K562 (cell line): ENCODE measurements around the gene EFNA2. TPM values are rescaled to one million over a fixed set of nuclear protein-coding genes. Genes with fewer than 3 reads are reported as not detected.

ENCODE experiments used
- ATAC-seq: fragments of 200-7000 bp; cut with Tn5 transposase; 3 replicates; pipeline ENCODE4 v1.9.1; 2020; ENCODE audit warnings: moderate library complexity
- BruUV-seq: library from RNA; stranded (reverse); fragments of 400-500 nt; replicated peaks from 2 replicates; lab custom pipeline; 2021; lab: Mats Ljungman, UMichigan
- CTCF ChIA-PET: fragments of 300-600 bp; formaldehyde crosslinking; extraction: SDS; loops from one replicate; lab custom pipeline; 2021; ENCODE audit warnings: low intra/inter-chr PET ratio; lab: Yijun Ruan, JAX
- POLR2A ChIA-PET: fragments of 300-600, 350-650 bp; sonication (Branson Sonifier 250); formaldehyde crosslinking; extraction: SDS; loops from one replicate; lab custom pipeline; 2021; ENCODE audit warnings: antibody characterized with exemption, inconsistent platforms; lab: Yijun Ruan, JAX
- DNase-seq, 4 experiments: peaks; one replicate each; pipeline versions ENCODE4 v3.0.0 to v3.0.0-alpha.2; 2011 to 2018; ENCODE audit warnings: low spot score in 3 of 4, mixed read lengths in 3 of 4; ENCODE audit errors: extremely low read depth in 1 of 4
- FAIRE-seq: peaks from 2 replicates; lab custom pipeline; 2011; peaks lifted over from hg19 to GRCh38; lab: Jason Lieb, UNC
- H2AFZ ChIP-seq: 2 replicates; pipeline ENCODE4 v1.6.0; 2011; ENCODE audit warnings: low read depth, low read length, control low read depth, inconsistent platforms
- H3K27ac ChIP-seq: fragments of 200-600 bp; 3 replicates; pipeline ENCODE4 v1.8.0; 2011; ENCODE audit warnings: low read depth, mild to moderate bottlenecking, control low read depth, inconsistent platforms, low read length, moderate library complexity, mixed read lengths; ENCODE audit errors: extremely low read depth
- H3K27me3 ChIP-seq, 2 experiments: fragments of 300-600 bp in 1 of 2; 2 replicates in 1 of 2; 3 replicates in 1 of 2; pipeline versions ENCODE4 v1.6.0 to v1.8.0; 2011; ENCODE audit warnings: inconsistent platforms in 2 of 2, low read length in 2 of 2, mild to moderate bottlenecking in 1 of 2, mixed read lengths in 1 of 2, moderate library complexity in 1 of 2; ENCODE audit not compliant: control insufficient read depth in 2 of 2, insufficient read depth in 2 of 2
- H3K36me3 ChIP-seq: fragments of 300-600 bp; 3 replicates; pipeline ENCODE4 v1.8.0; 2011; ENCODE audit warnings: mild to moderate bottlenecking, low read length, inconsistent platforms; ENCODE audit not compliant: control insufficient read depth, insufficient read depth
- H3K4me1 ChIP-seq, 2 experiments: fragments of 200-600 bp in 1 of 2; replicated peaks in 1 of 2; 2 replicates in 1 of 2; 3 replicates in 1 of 2; pipeline versions ENCODE4 v1.5.1 to v1.8.0; 2011; ENCODE audit warnings: inconsistent platforms in 2 of 2, low read length in 2 of 2, mild to moderate bottlenecking in 1 of 2, mixed read lengths in 1 of 2, moderate library complexity in 1 of 2; ENCODE audit not compliant: control insufficient read depth in 2 of 2, insufficient read depth in 2 of 2
- H3K4me2 ChIP-seq: 2 replicates; pipeline ENCODE4 v1.6.1; 2011; ENCODE audit warnings: low read length, control low read depth, inconsistent platforms, mixed read lengths; ENCODE audit not compliant: insufficient read depth
- H3K4me3 ChIP-seq: fragments of 200-600 bp; sonication (generic), shearing (Covaris generic); 2 replicates; pipeline ENCODE4 v1.5.1; 2016; ENCODE audit warnings: control low read depth, inconsistent platforms
- H3K79me2 ChIP-seq: fragments of 200-600 bp; 3 replicates; pipeline ENCODE4 v1.8.0; 2011; ENCODE audit warnings: low read length, inconsistent platforms; ENCODE audit not compliant: control insufficient read depth, insufficient read depth
- H3K9ac ChIP-seq, 2 experiments: 2 replicates each; pipeline versions ENCODE4 v1.6.0 to v1.6.1; 2011; ENCODE audit warnings: low read depth in 2 of 2, low read length in 2 of 2, control low read depth in 1 of 2, inconsistent platforms in 1 of 2, mild to moderate bottlenecking in 1 of 2, mixed read lengths in 1 of 2; ENCODE audit not compliant: insufficient read depth in 1 of 2
- H3K9me1 ChIP-seq: one replicate; pipeline ENCODE4 v1.6.0; 2011; ENCODE audit warnings: inconsistent platforms, mild to moderate bottlenecking, low read length, moderate library complexity; ENCODE audit not compliant: control insufficient read depth, insufficient read depth
- H3K9me3 ChIP-seq: replicated peaks from 2 replicates; pipeline ENCODE4 v1.5.1; 2011; ENCODE audit warnings: low read depth, low read length, inconsistent platforms; ENCODE audit not compliant: control insufficient read depth, insufficient read depth
- H4K20me1 ChIP-seq: replicated peaks from 2 replicates; pipeline ENCODE4 v1.6.1; 2011; ENCODE audit warnings: low read length, inconsistent platforms, mixed read lengths; ENCODE audit not compliant: control insufficient read depth, insufficient read depth
- ADNP ChIP-seq: fragments of 200-800 bp; sonication (Bioruptor generic); IDR thresholded peaks from 2 replicates; pipeline ENCODE4 v1.6.1; 2016; ENCODE audit warnings: missing genetic modification characterization, missing compliant biosample characterization
- BCOR ChIP-seq: fragments of 450-650 bp; IDR thresholded peaks from 2 replicates; pipeline ENCODE4 v1.6.1; 2016
- BHLHE40 ChIP-seq: IDR thresholded peaks from 2 replicates; pipeline ENCODE4 v1.6.1; 2011; ENCODE audit warnings: low read length, improper control_type of control experiment
- CHD4 ChIP-seq: fragments of 200-600 bp; sonication (generic); IDR thresholded peaks from 3 replicates; pipeline ENCODE4 v1.6.1; 2012; ENCODE audit warnings: low read depth, mild to moderate bottlenecking, mixed read lengths, low read length, inconsistent platforms; ENCODE audit not compliant: insufficient read depth, insufficient replicate concordance, poor library complexity, severe bottlenecking
- FOXK2 ChIP-seq, 2 experiments: fragments of 450-650 bp; IDR thresholded peaks in 1 of 2; conservative IDR thresholded peaks in 1 of 2; 2 replicates each; pipeline ENCODE4 v1.6.1; 2016; ENCODE audit warnings: low read depth in 2 of 2, mild to moderate bottlenecking in 1 of 2
- HDAC2 ChIP-seq: fragments of 450-650 bp; IDR thresholded peaks from 2 replicates; pipeline ENCODE4 v1.6.1; 2016; ENCODE audit warnings: mild to moderate bottlenecking
- HLTF ChIP-seq: fragments of 450-650 bp; IDR thresholded peaks from 2 replicates; pipeline ENCODE4 v1.6.1; 2016
- KDM1A ChIP-seq, 2 experiments: fragments of 450-650 bp; IDR thresholded peaks; 2 replicates each; pipeline ENCODE4 v1.6.1; 2016; ENCODE audit warnings: mild to moderate bottlenecking in 2 of 2
- NFIX ChIP-seq: fragments of 250-450 bp; sonication (Bioruptor Pico); IDR thresholded peaks from 2 replicates; pipeline ENCODE4 v1.4.0; 2020; ENCODE audit warnings: low read depth, mild to moderate bottlenecking, moderate library complexity
- PHF20 ChIP-seq: fragments of 450-650 bp; IDR thresholded peaks from 2 replicates; pipeline ENCODE4 v1.6.1; 2018; ENCODE audit not compliant: partially characterized antibody
- POLR2G ChIP-seq: fragments of 200-400 bp; formaldehyde crosslinking; IDR thresholded peaks from 2 replicates; pipeline ENCODE4 v1.6.1; 2017; ENCODE audit warnings: low read depth, mild to moderate bottlenecking, antibody characterized with exemption, low read length, moderate library complexity
- PTBP1 ChIP-seq: fragments of 200-400 bp; formaldehyde crosslinking; IDR thresholded peaks from 2 replicates; pipeline ENCODE4 v1.6.1; 2017; ENCODE audit warnings: low read depth, low read length
- RBM25 ChIP-seq: fragments of 200-400 bp; formaldehyde crosslinking; IDR thresholded peaks from 2 replicates; pipeline ENCODE4 v1.6.1; 2018; ENCODE audit warnings: low read length, low read depth, moderate library complexity; ENCODE audit not compliant: severe bottlenecking
- ZBTB7A ChIP-seq: IDR thresholded peaks from 2 replicates; pipeline ENCODE4 v1.6.1; 2011; ENCODE audit warnings: low read depth, mild to moderate bottlenecking, low read length, moderate library complexity, borderline replicate concordance; ENCODE audit not compliant: control insufficient read depth
- ZNF24 ChIP-seq: fragments of 450-650 bp; IDR thresholded peaks from 2 replicates; pipeline ENCODE4 v1.6.1; 2016
- WGBS: fragments of 100-300 bp; shearing (Covaris generic); methylation state at CpG from one replicate; pipeline ENCODE4 v1.1.6; 2016; ENCODE audit warnings: low coverage, mixed read lengths; ENCODE audit not compliant: insufficient coverage; ENCODE audit errors: missing lambda C conversion rate; 5-methylcytosine and 5-hydroxymethylcytosine counted together
- in situ Hi-C: fragments of 300-500 bp; cut with MboI; formaldehyde crosslinking; loops from 4 replicates; pipeline ENCODE4 v1.15.0; 2018; ENCODE audit warnings: inconsistent platforms, mixed read lengths
- intact Hi-C: fragments of 100-400 bp; cut with micrococcal nuclease; formaldehyde crosslinking; loops from 2 replicates; pipeline ENCODE4 v1.14.2; 2022
- polyA plus RNA-seq, 8 experiments: library from polyadenylated mRNA; depleted of rRNA in 4 of 8; stranded (reverse) in 5 of 8; unstranded in 3 of 8; fragments of >200 nt; fragmentation: Nextera tagmentation in 2 of 8; fragmentation: Illumina TruSeq in 1 of 8; extraction: Ambion mirVana in 2 of 8; extraction: Trizol in 1 of 8; gene quantifications; 2 replicates each; pipeline versions ENCODE4 v1.2.1 to v1.2.3, GENCODE V29; 2011 to 2014; ENCODE audit warnings: inconsistent platforms in 1 of 8, missing spikeins in 1 of 8
- total RNA-seq, 7 experiments: library from RNA; depleted of rRNA in 6 of 7; stranded (reverse); fragments of >200 nt in 6 of 7; fragmentation: Illumina TruSeq in 2 of 7; extraction: Trizol in 2 of 7; gene quantifications; 2 replicates each; pipeline versions ENCODE4 v1.2.1 to v1.2.3, GENCODE V29; 2011 to 2021; ENCODE audit warnings: low replicate concordance in 1 of 7
- TF ChIP-seq, protein P1 (sequence below): IDR thresholded peaks from 3 replicates; pipeline ENCODE4 v1.6.1; 2011; ENCODE audit warnings: borderline replicate concordance, mild to moderate bottlenecking, moderate library complexity; ENCODE audit not compliant: insufficient read length; ENCODE audit errors: extremely low read depth
- TF ChIP-seq, protein P2 (sequence below), 2 experiments: fragments of 450-650 bp in 1 of 2; sonication (generic) in 1 of 2; formaldehyde crosslinking in 1 of 2; IDR thresholded peaks in 1 of 2; conservative IDR thresholded peaks in 1 of 2; 2 replicates each; pipeline versions ENCODE4 v1.6.1 to v1.8.1; 2016 to 2023; ENCODE audit warnings: mild to moderate bottlenecking in 2 of 2, moderate library complexity in 2 of 2, inconsistent platforms in 1 of 2, missing genetic modification reagents in 1 of 2

Gene EFNA2
- total and polyA plus RNA-seq, 9 of the 15 experiments (the other 6 are each of a cell fraction or from before 2014, with no cell fraction given), result 0.11 to 0.44 (median 0.15) TPM; not detected in 6

DNA sequence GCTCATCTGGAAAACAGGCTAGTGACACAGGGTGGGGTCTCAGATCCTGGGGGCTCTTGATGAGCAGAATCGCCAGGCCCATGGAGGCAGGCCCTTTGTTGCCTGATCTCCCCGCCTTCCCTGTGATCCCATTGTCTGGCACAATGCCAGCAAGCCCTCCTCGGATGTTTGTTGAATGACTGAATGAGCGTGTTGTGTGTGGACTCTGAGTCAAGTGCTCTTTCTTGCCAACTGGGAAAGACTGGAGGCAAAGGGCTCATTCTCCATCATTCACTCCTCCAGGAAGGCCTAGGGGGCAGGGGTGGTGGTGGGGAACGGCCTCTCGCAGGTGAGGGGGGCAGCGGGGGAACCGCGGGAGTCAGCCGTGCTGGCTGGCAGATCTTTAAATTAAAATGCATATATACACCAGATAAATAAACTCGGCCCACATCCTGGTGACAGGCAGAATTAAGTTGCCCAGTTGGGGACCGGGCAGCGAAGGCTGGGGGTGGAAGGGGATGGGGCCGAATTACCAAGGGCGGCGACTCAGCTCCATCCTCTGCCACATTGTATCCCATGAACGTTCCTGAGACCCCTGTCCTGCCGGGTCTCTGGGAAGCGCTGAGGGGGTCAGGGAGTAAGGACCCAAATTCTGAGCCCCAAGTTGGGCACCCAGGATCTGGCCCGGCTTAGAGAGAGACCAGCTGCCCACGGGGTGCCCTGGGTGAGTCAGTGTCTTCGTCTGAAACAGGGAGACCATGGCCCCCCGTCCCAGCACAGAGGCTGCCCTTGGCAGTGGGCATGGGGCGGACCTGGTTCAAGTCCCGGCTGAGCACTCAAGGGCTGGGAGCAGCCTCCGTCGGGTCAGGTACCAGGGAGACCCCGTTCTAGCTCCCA, 24.5 kb downstream of the EFNA2 start:
- DNase-seq, result no peak
- Histone ChIP-seq H2AFZ (no peak overlapping the region), H3K9me1 (no peaks in the 10 kb centered on the region), H3K36me3 (no peaks in the 10 kb centered on the region), H3K27ac (no peak overlapping the region), H4K20me1 (peaks cover 8% of the 10 kb centered on the region; the same call in 1 of the 2 replicates), H3K27me3 (no peaks in the 10 kb centered on the region), H3K9ac (peak overlapping the region in 1 of 2 experiments; percentile 71; a peak in 1 of 4 replicates), H3K79me2 (peaks cover 16% of the 10 kb centered on the region; the same call in 2 of the 3 replicates), H3K9me3 (no peaks in the 10 kb centered on the region), H3K4me2 (no peak overlapping the region), H3K4me3 (no peak overlapping the region), H3K4me1 (peaks cover 6 to 71% of the 10 kb centered on the region in 2 experiments)
- CTCF ChIA-PET, result interaction anchor here (0.6 kb wide), 1 partner anchor 233 kb away, joined by 6 read pairs; no protein-coding TSS in a partner anchor
- in situ Hi-C loops, result no loop called here
- POLR2A ChIA-PET, result interaction anchor here (0.7 to 1.4 kb wide), 2 partner anchors 17 to 41 kb away, joined by 3 to 5 read pairs; partner anchors contain the start of gene CIRBP
- WGBS, result 61% methylated on average over 25 of the region's 28 CpGs
- FAIRE-seq, result no peak
- ATAC-seq, result no peak
- no TSS peak for BruUV-seq
- intact Hi-C loops, result no loop called here
- TF ChIP-seq KDM1A (IDR thresholded peaks at IDR 0.05) (peak; percentile 93 to 96), HDAC2 (peak; percentile 93), NFIX (CRISPR knock-in tag) (peak; percentile 85), BHLHE40 (no peak), ZNF24 (peak; percentile 34; the same call in 1 of the 2 replicates), POLR2G (0 out of 2 replicates have a peak, but pooled peaks have one; percentile 17), CHD4 (peak; percentile 98), ADNP (peak; percentile 94), ZBTB7A (0 out of 2 replicates have a peak, but pooled peaks have one; percentile 13), HLTF (0 out of 2 replicates have a peak, but pooled peaks have one; percentile 21), FOXK2 (conservative IDR thresholded peaks at IDR 0.05 in 1 of 2, IDR thresholded peaks at IDR 0.05 in 1 of 2; ENCODE audit: low read depth in 2 of 2) (no peak), BCOR (peak; percentile 100), PHF20 (peak; percentile 68), RBM25 (peak; percentile 90), PTBP1 (peak; percentile 93)
- TF ChIP-seq, protein P1, sequence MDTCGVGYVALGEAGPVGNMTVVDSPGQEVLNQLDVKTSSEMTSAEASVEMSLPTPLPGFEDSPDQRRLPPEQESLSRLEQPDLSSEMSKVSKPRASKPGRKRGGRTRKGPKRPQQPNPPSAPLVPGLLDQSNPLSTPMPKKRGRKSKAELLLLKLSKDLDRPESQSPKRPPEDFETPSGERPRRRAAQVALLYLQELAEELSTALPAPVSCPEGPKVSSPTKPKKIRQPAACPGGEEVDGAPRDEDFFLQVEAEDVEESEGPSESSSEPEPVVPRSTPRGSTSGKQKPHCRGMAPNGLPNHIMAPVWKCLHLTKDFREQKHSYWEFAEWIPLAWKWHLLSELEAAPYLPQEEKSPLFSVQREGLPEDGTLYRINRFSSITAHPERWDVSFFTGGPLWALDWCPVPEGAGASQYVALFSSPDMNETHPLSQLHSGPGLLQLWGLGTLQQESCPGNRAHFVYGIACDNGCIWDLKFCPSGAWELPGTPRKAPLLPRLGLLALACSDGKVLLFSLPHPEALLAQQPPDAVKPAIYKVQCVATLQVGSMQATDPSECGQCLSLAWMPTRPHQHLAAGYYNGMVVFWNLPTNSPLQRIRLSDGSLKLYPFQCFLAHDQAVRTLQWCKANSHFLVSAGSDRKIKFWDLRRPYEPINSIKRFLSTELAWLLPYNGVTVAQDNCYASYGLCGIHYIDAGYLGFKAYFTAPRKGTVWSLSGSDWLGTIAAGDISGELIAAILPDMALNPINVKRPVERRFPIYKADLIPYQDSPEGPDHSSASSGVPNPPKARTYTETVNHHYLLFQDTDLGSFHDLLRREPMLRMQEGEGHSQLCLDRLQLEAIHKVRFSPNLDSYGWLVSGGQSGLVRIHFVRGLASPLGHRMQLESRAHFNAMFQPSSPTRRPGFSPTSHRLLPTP, result no peak
- TF ChIP-seq, protein P2, sequence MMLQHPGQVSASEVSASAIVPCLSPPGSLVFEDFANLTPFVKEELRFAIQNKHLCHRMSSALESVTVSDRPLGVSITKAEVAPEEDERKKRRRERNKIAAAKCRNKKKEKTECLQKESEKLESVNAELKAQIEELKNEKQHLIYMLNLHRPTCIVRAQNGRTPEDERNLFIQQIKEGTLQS (IDR thresholded peaks at IDR 0.05), result no peak
- TF ChIP-seq, protein P2 (CRISPR knock-in tag; conservative IDR thresholded peaks at IDR 0.05), result no peak
